Stimulated activated CD4-positive, alpha-beta T cell treated with anti-CD3 and anti-CD28 coated beads, Interleukin-4, amount 100 ng/mL, for 48 hours (primary cell): ENCODE results near the gene SPTLC2.
"Not testable (repeated sequence)": the region's sequence is repeated elsewhere in the genome, so short reads cannot be mapped to it uniquely, and the experiment has no call there.

ENCODE experiments used
- DNase-seq, 2 donors: peaks; one replicate each; pipeline ENCODE4 v3.0.0-alpha.2; 2020; ENCODE audit warnings: low read depth in 2 of 2

SPTLC2 gene

GRCh38 chr14:77549451-77549850, 67.0 kb downstream of the SPTLC2 start:
- no peak for DNase-seq

GRCh38 chr14:77547512-77548180, 68.8 kb downstream of the SPTLC2 start:
- DNase-seq: no peak

- DNase-seq: not testable (repeated sequence)
These were observed 71.3 kb downstream of the SPTLC2 start for GRCh38 chr14:77545171-77545570.

GRCh38 chr14:77544571-77544970, 71.9 kb downstream of the SPTLC2 start:
- no peak for DNase-seq

GRCh38 chr14:77543637-77544334, 72.7 kb downstream of the SPTLC2 start:
- DNase-seq: no peak

- DNase-seq: no peak
These were observed 73.2 kb downstream of the SPTLC2 start for GRCh38 chr14:77543240-77543551.

GRCh38 chr14:77542421-77543239, 73.8 kb downstream of the SPTLC2 start:
- DNase-seq: no peak

- DNase-seq: no peak
These were observed 74.5 kb downstream of the SPTLC2 start for GRCh38 chr14:77541905-77542304.

GRCh38 chr14:77536951-77537350, 79.5 kb downstream of the SPTLC2 start:
- not testable (repeated sequence) for DNase-seq

- DNase-seq: no peak
These were observed 85.4 kb downstream of the SPTLC2 start for GRCh38 chr14:77531071-77531470.

GRCh38 chr14:77529963-77530362, 86.5 kb downstream of the SPTLC2 start:
- no peak for DNase-seq

GRCh38 chr14:77529213-77529612, 87.2 kb downstream of the SPTLC2 start:
- DNase-seq: no peak

GRCh38 chr14:77528701-77529100, 87.7 kb downstream of the SPTLC2 start:
- not testable (repeated sequence) for DNase-seq

GRCh38 chr14:77526266-77526665, 90.2 kb downstream of the SPTLC2 start:
- no peak for DNase-seq

GRCh38 chr14:77524536-77524935, 91.9 kb downstream of the SPTLC2 start:
- no peak for DNase-seq

GRCh38 chr14:77523109-77523508, 93.3 kb downstream of the SPTLC2 start:
- DNase-seq: no peak

- no peak for DNase-seq
These were observed 95.9 kb downstream of the SPTLC2 start for GRCh38 chr14:77520555-77520954.

- no peak for DNase-seq
These were observed 100.3 kb downstream of the SPTLC2 start for GRCh38 chr14:77516126-77516525.

- no peak for DNase-seq
These were observed 104.8 kb downstream of the SPTLC2 start for GRCh38 chr14:77511486-77512162.

GRCh38 chr14:77509366-77509765, 107.1 kb downstream of the SPTLC2 start:
- DNase-seq: no peak

GRCh38 chr14:77508876-77509275, 107.6 kb downstream of the SPTLC2 start:
- no peak for DNase-seq

- DNase-seq: no peak
These were observed 108.2 kb downstream of the SPTLC2 start for GRCh38 chr14:77508249-77508648.
